Mammary epithelial cell (primary cell): ENCODE results near the gene LHX4.

Experiments
- EZH2 ChIP-seq: IDR thresholded peaks from 2 replicates; pipeline ENCODE4 v1.6.1; 2012; ENCODE audit warnings: low read length, inconsistent platforms, borderline replicate concordance
- TF ChIP-seq, protein P1 (sequence below), 2 donors: IDR thresholded peaks in 1 of 2; conservative IDR thresholded peaks in 1 of 2; 2 replicates each; pipeline ENCODE4 v1.5.1; 2011 to 2012; ENCODE audit warnings: inconsistent platforms in 2 of 2, low read length in 2 of 2, mild to moderate bottlenecking in 2 of 2, control low read depth in 1 of 2, low read depth in 1 of 2; ENCODE audit not compliant: insufficient read depth in 1 of 2; ENCODE audit errors: extremely low read depth in 1 of 2

DNA sequence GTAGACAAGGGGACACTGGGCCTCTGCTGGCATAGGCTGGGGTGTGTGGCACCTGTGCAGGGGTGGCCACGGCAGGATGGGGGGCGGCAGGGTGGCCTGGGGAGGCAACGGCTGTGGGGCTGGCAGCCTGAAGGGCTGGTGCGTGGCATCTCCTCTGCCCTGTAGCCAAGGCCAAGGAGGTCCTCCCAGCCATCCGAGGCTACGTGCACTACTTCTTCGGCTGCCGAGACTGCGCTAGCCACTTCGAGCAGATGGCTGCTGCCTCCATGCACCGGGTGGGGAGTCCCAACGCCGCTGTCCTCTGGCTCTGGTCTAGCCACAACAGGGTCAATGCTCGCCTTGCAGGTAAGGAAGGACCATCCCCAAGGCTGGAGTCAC, 36.0 kb upstream of the LHX4 start:
- TF ChIP-seq EZH2 = no peak
- TF ChIP-seq, protein P1, sequence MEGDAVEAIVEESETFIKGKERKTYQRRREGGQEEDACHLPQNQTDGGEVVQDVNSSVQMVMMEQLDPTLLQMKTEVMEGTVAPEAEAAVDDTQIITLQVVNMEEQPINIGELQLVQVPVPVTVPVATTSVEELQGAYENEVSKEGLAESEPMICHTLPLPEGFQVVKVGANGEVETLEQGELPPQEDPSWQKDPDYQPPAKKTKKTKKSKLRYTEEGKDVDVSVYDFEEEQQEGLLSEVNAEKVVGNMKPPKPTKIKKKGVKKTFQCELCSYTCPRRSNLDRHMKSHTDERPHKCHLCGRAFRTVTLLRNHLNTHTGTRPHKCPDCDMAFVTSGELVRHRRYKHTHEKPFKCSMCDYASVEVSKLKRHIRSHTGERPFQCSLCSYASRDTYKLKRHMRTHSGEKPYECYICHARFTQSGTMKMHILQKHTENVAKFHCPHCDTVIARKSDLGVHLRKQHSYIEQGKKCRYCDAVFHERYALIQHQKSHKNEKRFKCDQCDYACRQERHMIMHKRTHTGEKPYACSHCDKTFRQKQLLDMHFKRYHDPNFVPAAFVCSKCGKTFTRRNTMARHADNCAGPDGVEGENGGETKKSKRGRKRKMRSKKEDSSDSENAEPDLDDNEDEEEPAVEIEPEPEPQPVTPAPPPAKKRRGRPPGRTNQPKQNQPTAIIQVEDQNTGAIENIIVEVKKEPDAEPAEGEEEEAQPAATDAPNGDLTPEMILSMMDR (conservative IDR thresholded peaks at IDR 0.05 in 1 of 2, IDR thresholded peaks at IDR 0.05 in 1 of 2; ENCODE audit: extremely low read depth in 1 of 2, insufficient read depth in 1 of 2, low read depth in 1 of 2, low read length in 2 of 2) = no peak
